OCI-LY1 (cell line): ENCODE measurements around the gene XKRX.

Source experiments
- H2AFZ ChIP-seq: fragments of 200-600 bp; sonication (generic), shearing (Covaris generic); 2 replicates; pipeline ENCODE4 v1.6.0; 2014; ENCODE audit warnings: antibody characterized with exemption, mild to moderate bottlenecking, low read length
- H3F3A ChIP-seq: fragments of 200-600 bp; sonication (generic), shearing (Covaris generic); 2 replicates; pipeline ENCODE4 v1.6.0; 2014; ENCODE audit warnings: mild to moderate bottlenecking, antibody characterized with exemption, low read length, moderate library complexity; ENCODE audit not compliant: insufficient read depth
- H3K27ac ChIP-seq: fragments of 200-600 bp; sonication (generic); 2 replicates; pipeline ENCODE4 v1.5.1; 2014; ENCODE audit warnings: low read length, mixed run types, mild to moderate bottlenecking, low read depth; ENCODE audit not compliant: poor library complexity, severe bottlenecking
- H3K27me3 ChIP-seq: fragments of 200-600 bp; sonication (generic); 2 replicates; pipeline ENCODE4 v1.6.0; 2014; ENCODE audit warnings: antibody characterized with exemption, mild to moderate bottlenecking, low read length, moderate library complexity; ENCODE audit not compliant: insufficient read depth
- H3K36me3 ChIP-seq: fragments of 200-600 bp; sonication (generic); 2 replicates; pipeline ENCODE4 v1.6.1; 2014; ENCODE audit warnings: mild to moderate bottlenecking, antibody characterized with exemption, low read length, moderate library complexity, mixed read lengths; ENCODE audit not compliant: insufficient read depth
- H3K4me1 ChIP-seq: fragments of 200-600 bp; sonication (generic); 2 replicates; pipeline ENCODE4 v1.5.1; 2014; ENCODE audit warnings: mild to moderate bottlenecking, low read length, moderate library complexity; ENCODE audit not compliant: insufficient read depth, severe bottlenecking
- H3K4me2 ChIP-seq: fragments of 200-600 bp; sonication (generic), shearing (Covaris generic); 2 replicates; pipeline ENCODE4 v1.6.1; 2014; ENCODE audit warnings: low read length
- H3K4me3 ChIP-seq: fragments of 200-600 bp; sonication (generic); 2 replicates; pipeline ENCODE4 v1.5.1; 2014; ENCODE audit warnings: low read length, low read depth, mild to moderate bottlenecking, mixed read lengths; ENCODE audit not compliant: poor library complexity, severe bottlenecking
- H3K79me2 ChIP-seq: fragments of 200-600 bp; shearing (Covaris generic); 2 replicates; pipeline ENCODE4 v1.6.1; 2016; ENCODE audit warnings: mixed run types, low read length, mixed read lengths; ENCODE audit not compliant: insufficient read depth
- H3K9ac ChIP-seq: fragments of 200-600 bp; sonication (generic), shearing (Covaris generic); 2 replicates; pipeline ENCODE4 v1.6.1; 2014; ENCODE audit warnings: mild to moderate bottlenecking, low read length, mixed read lengths
- H3K9me2 ChIP-seq: fragments of 200-600 bp; sonication (generic), shearing (Covaris generic); 2 replicates; pipeline ENCODE4 v1.6.1; 2014; ENCODE audit warnings: low read depth, mild to moderate bottlenecking, low read length, mixed read lengths
- H3K9me3 ChIP-seq: fragments of 200-600 bp; shearing (Covaris generic); 2 replicates; pipeline ENCODE4 v1.6.1; 2014; ENCODE audit warnings: low read length, mixed read lengths
- H4K20me1 ChIP-seq: fragments of 200-600 bp; sonication (generic), shearing (Covaris generic); 2 replicates; pipeline ENCODE4 v1.6.0; 2016; ENCODE audit warnings: mild to moderate bottlenecking, low read length; ENCODE audit not compliant: insufficient read depth
- EZH2 ChIP-seq: fragments of 200-600 bp; sonication (generic), shearing (Covaris generic); IDR thresholded peaks from 2 replicates; pipeline ENCODE4 v1.8.0; 2017; ENCODE audit warnings: borderline replicate concordance, mixed run types, mild to moderate bottlenecking, antibody characterized with exemption, low read length, moderate library complexity, mixed read lengths
- TF ChIP-seq, protein P1 (sequence below): fragments of 200-600 bp; sonication (generic), shearing (Covaris generic); IDR thresholded peaks from 2 replicates; pipeline ENCODE4 v1.5.1; 2017; ENCODE audit warnings: mild to moderate bottlenecking, antibody characterized with exemption, low read length, moderate library complexity, mixed read lengths

The XKRX gene

DNA sequence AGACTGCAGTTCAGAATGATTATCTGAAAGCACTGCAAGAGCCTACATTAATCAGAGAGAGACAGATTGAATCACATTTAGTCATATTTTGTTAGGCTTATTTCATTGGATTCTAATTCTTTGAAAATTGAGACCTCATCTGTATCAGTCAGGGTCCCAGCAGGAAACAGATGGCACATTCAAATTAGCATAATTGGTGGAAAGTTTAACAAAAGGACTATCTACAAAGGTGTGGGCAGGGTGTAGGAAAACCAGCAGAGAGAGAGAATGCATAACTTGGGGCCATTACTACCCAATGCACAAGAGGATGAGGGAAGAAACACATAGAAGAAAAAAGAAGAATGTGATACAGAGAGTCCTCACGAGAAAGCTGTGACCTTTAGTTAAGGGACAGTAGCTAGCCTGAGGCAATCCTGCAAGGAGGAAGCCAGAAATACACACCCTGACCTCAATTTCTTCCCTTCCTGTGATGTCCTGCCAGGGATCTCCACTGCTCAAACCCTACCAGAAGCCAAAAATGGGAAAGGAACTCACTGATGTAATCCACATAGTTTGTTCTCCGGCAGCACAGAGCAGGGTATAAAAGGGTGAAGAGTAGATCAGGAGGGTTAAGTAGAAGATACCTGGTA is 17.7 kb upstream of the XKRX start:
- TF ChIP-seq, protein P1, sequence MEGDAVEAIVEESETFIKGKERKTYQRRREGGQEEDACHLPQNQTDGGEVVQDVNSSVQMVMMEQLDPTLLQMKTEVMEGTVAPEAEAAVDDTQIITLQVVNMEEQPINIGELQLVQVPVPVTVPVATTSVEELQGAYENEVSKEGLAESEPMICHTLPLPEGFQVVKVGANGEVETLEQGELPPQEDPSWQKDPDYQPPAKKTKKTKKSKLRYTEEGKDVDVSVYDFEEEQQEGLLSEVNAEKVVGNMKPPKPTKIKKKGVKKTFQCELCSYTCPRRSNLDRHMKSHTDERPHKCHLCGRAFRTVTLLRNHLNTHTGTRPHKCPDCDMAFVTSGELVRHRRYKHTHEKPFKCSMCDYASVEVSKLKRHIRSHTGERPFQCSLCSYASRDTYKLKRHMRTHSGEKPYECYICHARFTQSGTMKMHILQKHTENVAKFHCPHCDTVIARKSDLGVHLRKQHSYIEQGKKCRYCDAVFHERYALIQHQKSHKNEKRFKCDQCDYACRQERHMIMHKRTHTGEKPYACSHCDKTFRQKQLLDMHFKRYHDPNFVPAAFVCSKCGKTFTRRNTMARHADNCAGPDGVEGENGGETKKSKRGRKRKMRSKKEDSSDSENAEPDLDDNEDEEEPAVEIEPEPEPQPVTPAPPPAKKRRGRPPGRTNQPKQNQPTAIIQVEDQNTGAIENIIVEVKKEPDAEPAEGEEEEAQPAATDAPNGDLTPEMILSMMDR, result no peak
- no peak for TF ChIP-seq EZH2
- H4K20me1 ChIP-seq, result no peaks in the 10 kb centered on the region
- no peak overlapping the region for H3K4me3 ChIP-seq
- no peak overlapping the region for H3K4me2 ChIP-seq
- no peaks in the 10 kb centered on the region for H3F3A ChIP-seq
- H3K27me3 ChIP-seq, result no peaks in the 10 kb centered on the region
- H3K9ac ChIP-seq, result no peak overlapping the region
- H2AFZ ChIP-seq, result no peak overlapping the region
- H3K9me2 ChIP-seq, result no peaks in the 10 kb centered on the region
- no peak overlapping the region for H3K27ac ChIP-seq
- H3K4me1 ChIP-seq, result no peaks in the 10 kb centered on the region
- H3K79me2 ChIP-seq, result no peaks in the 10 kb centered on the region
- no peaks in the 10 kb centered on the region for H3K9me3 ChIP-seq
- H3K36me3 ChIP-seq, result no peaks in the 10 kb centered on the region

DNA sequence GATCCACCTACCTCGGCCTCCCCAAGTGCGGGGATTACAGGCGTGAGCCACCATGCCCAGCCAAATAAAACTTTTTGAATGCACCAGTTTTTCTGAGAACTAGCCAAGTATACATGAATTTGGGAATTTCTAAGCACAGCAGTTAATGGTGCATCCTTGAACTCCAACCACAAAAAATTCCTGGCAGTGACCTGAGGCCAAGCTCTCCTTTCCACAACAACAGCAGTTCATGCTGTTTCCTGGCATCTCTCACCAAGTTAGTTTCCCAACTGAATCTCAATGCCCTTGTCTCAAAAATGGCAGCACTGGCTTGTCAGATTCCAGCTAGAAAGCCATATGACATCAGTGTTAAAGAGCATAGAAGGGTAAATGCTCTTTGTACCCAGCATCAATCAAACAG is 15.9 kb upstream of the XKRX start:
- no peaks in the 10 kb centered on the region for H3K27me3 ChIP-seq
- no peaks in the 10 kb centered on the region for H4K20me1 ChIP-seq
- no peaks in the 10 kb centered on the region for H3K79me2 ChIP-seq
- no peaks in the 10 kb centered on the region for H3K9me2 ChIP-seq
- H3F3A ChIP-seq, result no peaks in the 10 kb centered on the region
- H3K36me3 ChIP-seq, result no peaks in the 10 kb centered on the region
- H3K27ac ChIP-seq, result no peak overlapping the region
- no peak overlapping the region for H2AFZ ChIP-seq
- H3K4me3 ChIP-seq, result no peak overlapping the region
- H3K9ac ChIP-seq, result no peak overlapping the region
- H3K9me3 ChIP-seq, result no peaks in the 10 kb centered on the region
- TF ChIP-seq EZH2, result no peak
- TF ChIP-seq, protein P1, result no peak
- H3K4me1 ChIP-seq, result no peaks in the 10 kb centered on the region
- H3K4me2 ChIP-seq, result no peak overlapping the region

DNA sequence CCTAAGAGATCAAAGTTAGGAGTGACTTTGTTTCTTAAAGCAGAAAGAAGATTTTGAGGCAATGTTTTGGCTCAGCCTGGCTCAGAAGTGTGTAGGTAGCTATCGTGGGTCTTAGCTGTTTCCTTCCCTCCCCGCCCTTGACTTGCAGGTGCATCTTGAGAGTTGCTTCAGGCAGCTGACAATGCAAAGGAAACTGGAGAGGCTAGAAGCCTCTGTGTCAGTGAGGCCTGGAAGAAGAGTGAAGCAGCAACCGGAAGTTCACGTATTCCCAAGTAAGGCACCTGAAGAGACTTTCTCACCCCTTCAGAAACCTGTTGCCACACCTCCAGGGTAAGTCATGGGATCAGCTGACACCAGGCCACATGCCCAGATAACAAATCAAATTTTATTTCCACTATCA is 10.6 kb upstream of the XKRX start:
- Histone ChIP-seq H3K4me3 (no peak overlapping the region), H3K9ac (no peak overlapping the region), H3K36me3 (no peaks in the 10 kb centered on the region), H4K20me1 (no peaks in the 10 kb centered on the region), H3K4me1 (no peaks in the 10 kb centered on the region), H3K79me2 (no peaks in the 10 kb centered on the region), H3K27me3 (no peaks in the 10 kb centered on the region), H3K4me2 (no peak overlapping the region), H3F3A (no peaks in the 10 kb centered on the region), H3K27ac (no peak overlapping the region), H3K9me3 (no peaks in the 10 kb centered on the region), H3K9me2 (no peaks in the 10 kb centered on the region), H2AFZ (no peak overlapping the region)
- no peak for TF ChIP-seq EZH2
- TF ChIP-seq, protein P1, result no peak
